ENCODE data around the gene SORCS2. TPM values are rescaled to one million over a fixed set of nuclear protein-coding genes. Genes with fewer than 3 reads are reported as not detected.

SORCS2 gene
- total and polyA plus RNA-seq, 3 donors from 2014 or later, result 2.7 to 4.6 (median 2.9) TPM

DNA sequence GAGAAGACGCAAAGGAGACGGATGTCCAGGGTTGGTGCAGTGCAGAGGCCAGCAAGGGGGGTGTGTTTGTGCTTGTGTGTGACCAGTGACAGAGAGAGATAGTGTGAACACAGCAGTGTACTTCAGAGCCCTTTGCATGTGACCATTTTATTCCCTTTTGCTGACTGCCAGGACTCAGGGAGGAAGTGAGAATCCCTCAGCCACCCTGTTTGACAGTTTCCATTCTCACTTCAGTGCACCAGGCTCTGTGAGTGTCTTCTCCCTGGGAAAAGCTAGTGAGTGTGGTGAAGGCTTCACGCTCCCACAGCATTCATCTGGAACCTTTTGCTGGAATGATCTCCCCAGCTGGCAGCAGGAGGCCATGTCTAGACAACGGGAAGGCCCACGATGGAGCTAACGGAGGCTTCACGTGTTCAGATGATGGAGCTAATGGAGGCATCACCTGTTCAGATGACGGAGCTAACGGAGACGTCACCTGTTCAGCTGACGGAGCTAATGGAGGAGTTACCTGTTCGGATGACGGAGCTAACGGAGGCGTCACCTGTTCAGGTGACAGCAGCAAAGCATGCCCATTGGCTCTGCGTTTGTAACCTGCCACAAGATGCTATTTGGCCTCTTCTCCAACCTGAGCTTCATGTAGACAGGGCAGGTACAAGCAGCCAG is 551.9 kb downstream of the SORCS2 start:
- no peaks in the 10 kb centered on the region for H3K4me1 ChIP-seq
- H3K27me3 ChIP-seq, result no peaks in the 10 kb centered on the region
- H3K36me3 ChIP-seq (ENCODE audit: low read depth, missing control alignments), result no peaks in the 10 kb centered on the region
- H3K27ac ChIP-seq, result no peak overlapping the region
- H3K4me3 ChIP-seq, result no peak overlapping the region
- 81 to 84% methylated on average over 12 to 16 of the region's 16 CpGs for WGBS, 2 donors
- no peaks in the 10 kb centered on the region for H3K9me3 ChIP-seq
- DNase-seq, result no peak
- intact Hi-C loops (cut with DNase I; ENCODE audit: low total_unique reads), result no loop called here
- no peak for TF ChIP-seq POLR2A (IDR thresholded peaks at IDR 0.05)
- TF ChIP-seq, protein P1, sequence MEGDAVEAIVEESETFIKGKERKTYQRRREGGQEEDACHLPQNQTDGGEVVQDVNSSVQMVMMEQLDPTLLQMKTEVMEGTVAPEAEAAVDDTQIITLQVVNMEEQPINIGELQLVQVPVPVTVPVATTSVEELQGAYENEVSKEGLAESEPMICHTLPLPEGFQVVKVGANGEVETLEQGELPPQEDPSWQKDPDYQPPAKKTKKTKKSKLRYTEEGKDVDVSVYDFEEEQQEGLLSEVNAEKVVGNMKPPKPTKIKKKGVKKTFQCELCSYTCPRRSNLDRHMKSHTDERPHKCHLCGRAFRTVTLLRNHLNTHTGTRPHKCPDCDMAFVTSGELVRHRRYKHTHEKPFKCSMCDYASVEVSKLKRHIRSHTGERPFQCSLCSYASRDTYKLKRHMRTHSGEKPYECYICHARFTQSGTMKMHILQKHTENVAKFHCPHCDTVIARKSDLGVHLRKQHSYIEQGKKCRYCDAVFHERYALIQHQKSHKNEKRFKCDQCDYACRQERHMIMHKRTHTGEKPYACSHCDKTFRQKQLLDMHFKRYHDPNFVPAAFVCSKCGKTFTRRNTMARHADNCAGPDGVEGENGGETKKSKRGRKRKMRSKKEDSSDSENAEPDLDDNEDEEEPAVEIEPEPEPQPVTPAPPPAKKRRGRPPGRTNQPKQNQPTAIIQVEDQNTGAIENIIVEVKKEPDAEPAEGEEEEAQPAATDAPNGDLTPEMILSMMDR (IDR thresholded peaks at IDR 0.05), result no peak

DNA sequence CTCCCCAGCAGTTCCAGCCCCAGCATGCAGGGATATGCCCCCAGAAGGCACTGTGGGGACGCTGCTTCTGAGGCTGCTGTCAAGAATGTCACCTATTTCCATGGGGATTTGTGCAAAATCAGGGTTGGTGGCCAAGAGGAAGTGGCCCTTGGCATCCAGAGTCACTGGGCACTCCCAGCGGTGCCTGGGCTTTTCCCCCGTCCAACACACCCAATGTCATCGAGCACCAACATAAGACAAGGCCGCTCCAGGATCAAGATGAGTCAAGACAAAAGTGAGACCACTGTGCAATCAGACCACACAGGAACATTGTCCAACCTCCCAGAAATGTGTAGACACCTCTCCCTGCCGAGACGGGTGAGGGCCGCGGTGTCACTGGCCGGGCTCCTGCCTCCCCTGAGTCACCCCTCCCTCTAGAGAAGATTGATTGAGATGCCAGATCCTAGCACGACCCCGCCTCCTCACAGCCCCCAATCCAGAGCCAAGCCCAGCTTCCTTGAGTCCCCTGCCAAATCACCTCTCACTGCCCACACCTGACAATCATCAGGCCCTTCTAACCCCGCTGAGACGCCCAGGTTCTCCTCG is 553.1 kb downstream of the SORCS2 start:
- no peak overlapping the region for H3K4me3 ChIP-seq
- TF ChIP-seq POLR2A (IDR thresholded peaks at IDR 0.05), result no peak
- TF ChIP-seq, protein P1 (IDR thresholded peaks at IDR 0.05), result no peak
- H3K36me3 ChIP-seq (ENCODE audit: low read depth, missing control alignments), result no peaks in the 10 kb centered on the region
- DNase-seq, result no peak
- H3K4me1 ChIP-seq, result no peaks in the 10 kb centered on the region
- intact Hi-C loops (cut with DNase I; ENCODE audit: low total_unique reads), result no loop called here
- H3K27me3 ChIP-seq, result no peaks in the 10 kb centered on the region
- H3K9me3 ChIP-seq, result no peaks in the 10 kb centered on the region
- no peak overlapping the region for H3K27ac ChIP-seq
- WGBS, 2 donors, result 76 to 93% methylated on average over 15 of the region's 15 CpGs

DNA sequence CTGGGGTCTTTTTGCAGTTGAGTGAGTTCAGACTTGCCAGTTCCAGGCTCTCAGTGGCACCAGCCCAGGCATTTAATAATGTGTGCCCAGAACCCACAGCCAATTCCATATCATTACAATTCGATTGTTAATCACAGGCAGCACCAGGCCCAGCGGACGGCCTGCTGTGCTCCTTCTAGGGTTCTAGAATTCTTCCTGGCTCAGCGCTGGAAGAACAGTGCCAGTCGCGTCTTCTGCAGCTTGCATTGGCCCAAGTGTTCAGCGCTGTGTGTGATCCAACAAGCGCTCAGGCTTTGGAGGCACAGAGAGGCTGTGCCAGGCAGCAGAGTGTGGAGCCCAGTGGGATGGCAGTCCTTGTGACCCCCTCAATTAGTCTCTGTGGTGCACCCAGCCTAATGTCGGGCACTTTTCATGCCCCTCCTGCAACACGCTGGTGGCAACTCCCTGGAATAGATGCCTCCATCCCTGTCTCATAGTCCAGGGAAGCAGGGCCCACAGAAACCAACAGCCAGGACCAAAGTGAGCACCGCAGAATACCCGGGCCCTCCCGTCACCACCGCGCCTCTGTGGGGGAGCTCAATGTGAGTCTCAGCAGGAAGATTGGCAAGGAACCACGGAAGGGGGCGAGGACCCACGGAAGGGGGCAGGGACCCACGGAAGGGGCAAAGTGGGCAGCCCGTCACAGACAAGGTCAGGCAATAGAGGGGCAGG is 554.2 kb downstream of the SORCS2 start:
- no peaks in the 10 kb centered on the region for H3K27me3 ChIP-seq
- no peaks in the 10 kb centered on the region for H3K36me3 ChIP-seq (ENCODE audit: low read depth, missing control alignments)
- WGBS, 2 donors, result 93 to 94% methylated on average over 10 to 20 of the region's 20 CpGs
- H3K27ac ChIP-seq, result no peak overlapping the region
- no peak overlapping the region for H3K4me3 ChIP-seq
- H3K4me1 ChIP-seq, result no peaks in the 10 kb centered on the region
- TF ChIP-seq POLR2A (IDR thresholded peaks at IDR 0.05), result no peak
- TF ChIP-seq, protein P1 (IDR thresholded peaks at IDR 0.05), result no peak
- intact Hi-C loops (cut with DNase I; ENCODE audit: low total_unique reads), result no loop called here
- no peaks in the 10 kb centered on the region for H3K9me3 ChIP-seq
- DNase-seq, result no peak

DNA sequence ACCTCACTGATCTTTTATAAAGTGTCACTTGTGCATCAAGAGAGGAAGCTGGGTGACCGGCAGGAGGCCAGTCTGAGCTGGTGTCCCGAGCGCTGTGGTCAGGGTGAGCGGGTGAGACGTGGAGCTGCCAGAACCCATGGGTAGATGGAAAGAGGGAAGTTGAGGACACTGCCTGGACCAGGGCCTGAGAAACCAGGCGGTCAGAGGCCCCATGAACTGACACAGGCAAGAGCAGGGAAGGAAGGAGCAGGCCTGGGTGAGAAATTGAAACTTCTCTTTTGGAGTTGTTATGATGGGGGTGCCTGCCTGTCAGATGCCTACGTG is 554.7 kb downstream of the SORCS2 start:
- Histone ChIP-seq H3K27me3 (no peaks in the 10 kb centered on the region), H3K9me3 (no peaks in the 10 kb centered on the region), H3K27ac (no peak overlapping the region), H3K4me1 (no peaks in the 10 kb centered on the region), H3K36me3 (ENCODE audit: low read depth, missing control alignments) (no peaks in the 10 kb centered on the region), H3K4me3 (no peak overlapping the region)
- intact Hi-C loops (cut with DNase I; ENCODE audit: low total_unique reads), result no loop called here
- 84 to 97% methylated on average over 7 of the region's 7 CpGs for WGBS, 2 donors
- TF ChIP-seq, protein P1 (IDR thresholded peaks at IDR 0.05), result no peak
- no peak for TF ChIP-seq POLR2A (IDR thresholded peaks at IDR 0.05)
- no peak for DNase-seq
